HEK293 (cell line): ENCODE measurements around the gene SLC1A3.

Source experiments
- CTCF ChIA-PET: fragments of 350-600 bp; formaldehyde crosslinking; extraction: SDS; loops from one replicate; lab custom pipeline; 2021; ENCODE audit warnings: antibody characterized with exemption; lab: Yijun Ruan, JAX
- POLR2A ChIA-PET: fragments of 300-600 bp; formaldehyde crosslinking; extraction: SDS; loops from one replicate; lab custom pipeline; 2020; ENCODE audit warnings: antibody characterized with exemption, inconsistent platforms; lab: Yijun Ruan, JAX
- H3K27ac ChIP-seq: fragments of 200-500 bp; sonication (Bioruptor generic); 2 replicates; pipeline ENCODE4 v1.5.1; 2014; ENCODE audit warnings: low read depth, low read length, control low read depth, inconsistent platforms; ENCODE audit errors: extremely low read depth
- H3K36me3 ChIP-seq, 2 experiments: fragments of 200-500 bp in 1 of 2; sonication (Bioruptor generic) in 1 of 2; 1 replicate in 1 of 2; 2 replicates in 1 of 2; pipeline ENCODE4 v1.5.1; 2014 to 2017; ENCODE audit warnings: inconsistent platforms in 2 of 2, low read length in 2 of 2; ENCODE audit not compliant: control insufficient read depth in 2 of 2, insufficient read depth in 1 of 2
- H3K4me1 ChIP-seq: fragments of 200-500 bp; sonication (Bioruptor generic); 2 replicates; pipeline ENCODE4 v1.5.1; 2014; ENCODE audit warnings: mild to moderate bottlenecking, low read length, inconsistent platforms; ENCODE audit not compliant: control insufficient read depth, insufficient read depth
- H3K4me3 ChIP-seq: 2 replicates; pipeline ENCODE4 v1.5.1; 2011; ENCODE audit warnings: low read depth, mild to moderate bottlenecking, control low read depth, low read length, moderate library complexity
- H3K9me3 ChIP-seq: fragments of 200-500 bp; sonication (Bioruptor generic); 2 replicates; pipeline ENCODE4 v1.5.1; 2014; ENCODE audit warnings: low read depth, low read length, inconsistent platforms; ENCODE audit not compliant: control insufficient read depth, insufficient read depth
- EGR2 ChIP-seq: fragments of 450-650 bp; formaldehyde crosslinking; IDR thresholded peaks from 2 replicates; pipeline ENCODE4 v1.5.1; 2016; ENCODE audit warnings: low read depth, missing biosample characterization, missing genetic modification characterization
- GLIS1 ChIP-seq: fragments of 450-650 bp; formaldehyde crosslinking; IDR thresholded peaks from 2 replicates; pipeline ENCODE4 v1.5.1; 2016; ENCODE audit warnings: missing biosample characterization, missing genetic modification characterization
- HOXC10 ChIP-seq: sonication (generic); formaldehyde crosslinking; IDR thresholded peaks from 2 replicates; pipeline ENCODE4 v1.8.1; 2023; ENCODE audit warnings: mild to moderate bottlenecking, missing genetic modification reagents
- IKZF3 ChIP-seq: fragments of 450-650 bp; IDR thresholded peaks from 2 replicates; pipeline ENCODE4 v1.5.0; 2018; ENCODE audit warnings: missing biosample characterization, mild to moderate bottlenecking, missing genetic modification characterization, moderate library complexity
- KLF10 ChIP-seq: fragments of 450-650 bp; IDR thresholded peaks from 2 replicates; pipeline ENCODE4 v1.5.1; 2018; ENCODE audit warnings: missing biosample characterization, mild to moderate bottlenecking, missing genetic modification characterization
- RBAK ChIP-seq: fragments of 450-650 bp; formaldehyde crosslinking; IDR thresholded peaks from 2 replicates; pipeline ENCODE4 v1.5.1; 2016; ENCODE audit warnings: missing biosample characterization, missing genetic modification characterization
- ZFP37 ChIP-seq: fragments of 450-650 bp; formaldehyde crosslinking; IDR thresholded peaks from 2 replicates; pipeline ENCODE4 v1.5.1; 2016; ENCODE audit warnings: missing biosample characterization, missing genetic modification characterization
- ZNF114 ChIP-seq: fragments of 450-650 bp; formaldehyde crosslinking; IDR thresholded peaks from 2 replicates; pipeline ENCODE4 v1.5.0; 2017; ENCODE audit warnings: missing biosample characterization, missing genetic modification characterization
- ZNF155 ChIP-seq: fragments of 450-650 bp; formaldehyde crosslinking; IDR thresholded peaks from 2 replicates; pipeline ENCODE4 v1.5.1; 2016; ENCODE audit warnings: missing biosample characterization, missing genetic modification characterization
- ZNF223 ChIP-seq: fragments of 450-650 bp; formaldehyde crosslinking; IDR thresholded peaks from 2 replicates; pipeline ENCODE4 v1.5.1; 2016; ENCODE audit warnings: missing biosample characterization, missing genetic modification characterization
- ZNF23 ChIP-seq: fragments of 450-650 bp; formaldehyde crosslinking; IDR thresholded peaks from 2 replicates; pipeline ENCODE4 v1.5.1; 2016; ENCODE audit warnings: missing biosample characterization, missing genetic modification characterization, borderline replicate concordance
- ZNF26 ChIP-seq: fragments of 450-650 bp; formaldehyde crosslinking; IDR thresholded peaks from 2 replicates; pipeline ENCODE4 v1.5.1; 2016; ENCODE audit warnings: missing biosample characterization, missing genetic modification characterization
- ZNF266 ChIP-seq: fragments of 450-650 bp; formaldehyde crosslinking; IDR thresholded peaks from 2 replicates; pipeline ENCODE4 v1.5.1; 2016; ENCODE audit warnings: missing biosample characterization, missing genetic modification characterization, low read depth
- ZNF354C ChIP-seq: fragments of 450-650 bp; formaldehyde crosslinking; IDR thresholded peaks from 2 replicates; pipeline ENCODE4 v1.5.1; 2016; ENCODE audit warnings: missing biosample characterization, missing genetic modification characterization, low read depth, borderline replicate concordance
- ZNF391 ChIP-seq: fragments of 450-650 bp; formaldehyde crosslinking; IDR thresholded peaks from 2 replicates; pipeline ENCODE4 v1.5.1; 2016; ENCODE audit warnings: low read depth, missing biosample characterization, missing genetic modification characterization, borderline replicate concordance
- ZNF423 ChIP-seq: fragments of 450-650 bp; formaldehyde crosslinking; IDR thresholded peaks from 2 replicates; pipeline ENCODE4 v1.5.1; 2016; ENCODE audit warnings: missing biosample characterization, missing genetic modification characterization
- ZNF514 ChIP-seq: fragments of 450-650 bp; formaldehyde crosslinking; IDR thresholded peaks from 2 replicates; pipeline ENCODE4 v1.5.1; 2016; ENCODE audit warnings: missing biosample characterization, missing genetic modification characterization
- ZNF544 ChIP-seq: fragments of 450-650 bp; formaldehyde crosslinking; IDR thresholded peaks from 2 replicates; pipeline ENCODE4 v1.5.0; 2017; ENCODE audit warnings: missing biosample characterization, missing genetic modification characterization
- ZNF549 ChIP-seq: fragments of 450-650 bp; IDR thresholded peaks from 2 replicates; pipeline ENCODE4 v1.5.1; 2018; ENCODE audit warnings: missing biosample characterization, missing genetic modification characterization, mild to moderate bottlenecking, inconsistent platforms, moderate library complexity
- ZNF555 ChIP-seq: fragments of 450-650 bp; formaldehyde crosslinking; conservative IDR thresholded peaks from 2 replicates; pipeline ENCODE4 v1.5.1; 2017; ENCODE audit warnings: missing biosample characterization, mild to moderate bottlenecking, missing genetic modification characterization, inconsistent platforms
- ZNF585B ChIP-seq: fragments of 450-650 bp; formaldehyde crosslinking; IDR thresholded peaks from 2 replicates; pipeline ENCODE4 v1.5.1; 2016; ENCODE audit warnings: missing biosample characterization, missing genetic modification characterization
- ZNF629 ChIP-seq: fragments of 450-650 bp; formaldehyde crosslinking; IDR thresholded peaks from 2 replicates; pipeline ENCODE4 v1.5.1; 2017; ENCODE audit warnings: missing biosample characterization, missing genetic modification characterization
- ZNF76 ChIP-seq: fragments of 450-650 bp; formaldehyde crosslinking; IDR thresholded peaks from 2 replicates; pipeline ENCODE4; 2016; ENCODE audit warnings: low read depth, missing biosample characterization, missing genetic modification characterization, borderline replicate concordance
- TF ChIP-seq, protein P1 (sequence below): fragments of 450-650 bp; formaldehyde crosslinking; IDR thresholded peaks from 2 replicates; pipeline ENCODE4 v1.5.1; 2016; ENCODE audit warnings: missing biosample characterization, missing genetic modification characterization

SLC1A3 gene

DNA sequence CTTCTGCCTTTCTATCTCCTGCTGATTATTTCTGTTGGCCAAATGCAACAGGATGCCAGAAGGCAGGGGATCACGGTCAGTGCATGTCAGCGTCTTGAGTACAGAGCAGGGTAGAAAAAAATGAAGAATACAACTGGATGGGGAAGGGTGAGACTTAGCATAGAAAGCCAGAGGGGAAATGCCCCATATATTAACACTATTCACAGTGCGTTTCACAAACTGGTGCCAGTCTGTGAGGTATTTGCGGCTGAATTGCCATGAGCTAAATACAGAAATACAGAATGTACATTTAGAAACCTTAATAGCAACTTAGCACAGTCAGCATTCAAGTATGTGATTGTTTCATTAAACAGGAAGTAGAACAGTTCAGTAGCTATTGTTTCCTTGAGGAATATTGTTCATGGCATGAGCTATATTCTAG is 31.0 kb upstream of the SLC1A3 start:
- ChIA-PET POLR2A (interaction anchor here (0.5 to 0.6 kb wide), 2 partner anchors 41 to 125 kb away, joined by 3 read pairs; no protein-coding TSS in a partner anchor), CTCF (interaction anchor here (0.7 to 2.0 kb wide), 5 partner anchors 11 to 404 kb away, joined by 3 to 8 read pairs (median 4); no protein-coding TSS in a partner anchor)
- TF ChIP-seq ZNF23 (tag by site-specific recombination) (no peak), ZNF114 (tag by site-specific recombination) (no peak), ZNF266 (tag by site-specific recombination) (no peak), ZNF354C (no peak), ZNF585B (tag by site-specific recombination) (no peak), ZNF76 (no peak), RBAK (no peak), ZNF391 (no peak), HOXC10 (CRISPR knock-in tag) (no peak), KLF10 (no peak), ZFP37 (tag by site-specific recombination) (no peak), ZNF155 (tag by site-specific recombination) (no peak), GLIS1 (no peak)
- TF ChIP-seq, protein P1, sequence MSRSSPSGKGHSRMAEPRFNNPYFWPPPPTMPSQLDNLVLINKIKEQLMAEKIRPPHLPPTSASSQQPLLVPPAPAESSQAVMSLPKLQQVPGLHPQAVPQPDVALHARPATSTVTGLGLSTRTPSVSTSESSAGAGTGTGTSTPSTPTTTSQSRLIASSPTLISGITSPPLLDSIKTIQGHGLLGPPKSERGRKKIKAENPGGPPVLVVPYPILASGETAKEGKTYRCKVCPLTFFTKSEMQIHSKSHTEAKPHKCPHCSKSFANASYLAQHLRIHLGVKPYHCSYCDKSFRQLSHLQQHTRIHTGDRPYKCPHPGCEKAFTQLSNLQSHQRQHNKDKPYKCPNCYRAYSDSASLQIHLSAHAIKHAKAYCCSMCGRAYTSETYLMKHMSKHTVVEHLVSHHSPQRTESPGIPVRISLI (tag by site-specific recombination): no peak
- H3K4me1 ChIP-seq: peaks cover 6% of the 10 kb centered on the region; the same call in 1 of the 2 replicates
- no peak overlapping the region for H3K27ac ChIP-seq
- H3K4me3 ChIP-seq: no peak overlapping the region
- H3K9me3 ChIP-seq: no peaks in the 10 kb centered on the region
- H3K36me3 ChIP-seq: no peaks in the 10 kb centered on the region

- H3K36me3 ChIP-seq: no peaks in the 10 kb centered on the region
- TF ChIP-seq ZNF26 (tag by site-specific recombination) (no peak), ZNF544 (tag by site-specific recombination) (no peak), ZNF629 (tag by site-specific recombination) (no peak), ZNF514 (no peak), IKZF3 (tag by site-specific recombination) (no peak), ZNF549 (tag by site-specific recombination) (no peak), ZNF423 (tag by site-specific recombination) (no peak), EGR2 (no peak), ZNF555 (tag by site-specific recombination) (no peak), ZNF155 (tag by site-specific recombination) (no peak), ZNF223 (tag by site-specific recombination) (no peak)
- TF ChIP-seq, all 188 proteins: peak for 0
- CTCF ChIA-PET: interaction anchor here (0.6 to 0.9 kb wide), 2 partner anchors 153 to 169 kb away, joined by 3 read pairs; no protein-coding TSS in a partner anchor
- Histone ChIP-seq H3K9me3 (no peaks in the 10 kb centered on the region), H3K4me1 (0 out of 2 replicates have a peak, but pooled peaks cover 3% of the 10 kb centered on the region), H3K27ac (no peak overlapping the region), H3K4me3 (no peak overlapping the region)
- POLR2A ChIA-PET: interaction anchor here (0.8 kb wide), 1 partner anchor 30 kb away, joined by 3 read pairs; the partner anchor contains the start of gene SLC1A3
These were observed 29.7 kb upstream of the SLC1A3 start for GRCh38 chr5:36576721-36577120.
